Fibroblast of the aortic adventitia (primary cell): ENCODE results near the gene ATP9B. TPM values are rescaled to one million over a fixed set of nuclear protein-coding genes. Genes with fewer than 3 reads are reported as not detected.

Experiments used
- DNase-seq: peaks from one replicate; pipeline ENCODE4 v3.0.0-alpha.2; 2010; ENCODE audit warnings: low read depth
- H3K4me3 ChIP-seq: 2 replicates; pipeline ENCODE4 v1.5.1; 2011; ENCODE audit warnings: low read depth, mild to moderate bottlenecking, control low read depth, low read length, moderate library complexity
- total RNA-seq: library from RNA; depleted of rRNA; stranded (reverse); fragments of >200 nt; gene quantifications from 2 replicates; pipeline ENCODE4 v1.2.3, GENCODE V29; 2012; ENCODE audit warnings: low replicate concordance
- TF ChIP-seq, protein P1 (sequence below): IDR thresholded peaks from 2 replicates; pipeline ENCODE4 v1.5.1; 2011; ENCODE audit warnings: mild to moderate bottlenecking, low read length, control low read depth, inconsistent platforms; ENCODE audit not compliant: insufficient read depth

The ATP9B gene
- total RNA-seq, 1 donor, result 22.0 TPM

DNA sequence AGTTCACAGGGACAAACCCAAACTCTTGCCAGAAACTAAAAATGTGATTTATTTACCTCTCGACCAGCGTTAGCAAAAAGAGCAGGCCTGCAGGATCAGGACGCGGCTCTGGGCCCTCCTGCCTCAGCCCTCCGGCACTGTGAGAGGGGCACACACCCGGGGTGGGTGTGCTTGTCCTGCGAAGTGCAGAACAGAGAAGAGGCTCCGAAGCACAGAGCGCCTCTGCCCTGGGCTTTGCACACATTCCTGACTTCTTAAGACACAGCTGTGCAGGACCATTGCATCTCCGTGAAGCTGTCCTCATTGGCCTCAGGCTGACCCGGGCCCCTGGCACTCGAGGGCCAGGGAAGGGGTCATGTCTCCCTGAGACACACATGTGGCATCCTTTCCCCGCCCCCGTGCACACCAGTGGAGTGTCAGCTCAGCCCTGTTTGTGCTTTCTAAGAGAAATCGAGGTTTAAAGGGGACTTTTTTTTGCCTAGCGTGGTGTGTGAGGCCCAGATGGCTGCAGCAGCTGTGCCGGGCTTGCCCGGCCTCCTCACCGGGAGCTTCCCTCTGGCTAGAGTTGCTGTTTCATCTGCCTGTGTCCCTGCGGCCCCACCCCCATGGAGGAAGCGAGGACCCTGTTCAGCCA lies 316.6 kb downstream of the ATP9B start:
- H3K4me3 ChIP-seq, result no peak overlapping the region

DNA sequence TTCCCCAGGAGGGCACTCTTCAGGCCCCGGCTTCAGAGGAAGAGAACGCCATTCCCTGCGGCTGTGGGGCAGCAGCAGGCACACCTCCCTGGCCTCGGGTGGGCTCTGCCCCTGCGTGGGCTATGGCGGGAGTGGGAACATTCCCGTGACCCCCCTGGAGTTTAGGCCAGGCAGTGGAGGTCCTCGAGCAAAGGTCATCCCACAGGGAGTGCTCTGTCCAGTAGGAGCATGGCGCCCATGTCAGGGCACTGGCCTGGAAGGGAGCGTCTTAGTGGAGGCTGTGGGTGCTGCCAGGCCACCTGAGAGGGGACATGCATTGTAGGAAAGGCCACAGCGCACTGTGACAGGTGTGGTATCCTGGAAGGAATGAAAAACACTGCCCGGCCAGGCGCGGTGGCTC lies 317.4 kb downstream of the ATP9B start:
- TF ChIP-seq, protein P1, sequence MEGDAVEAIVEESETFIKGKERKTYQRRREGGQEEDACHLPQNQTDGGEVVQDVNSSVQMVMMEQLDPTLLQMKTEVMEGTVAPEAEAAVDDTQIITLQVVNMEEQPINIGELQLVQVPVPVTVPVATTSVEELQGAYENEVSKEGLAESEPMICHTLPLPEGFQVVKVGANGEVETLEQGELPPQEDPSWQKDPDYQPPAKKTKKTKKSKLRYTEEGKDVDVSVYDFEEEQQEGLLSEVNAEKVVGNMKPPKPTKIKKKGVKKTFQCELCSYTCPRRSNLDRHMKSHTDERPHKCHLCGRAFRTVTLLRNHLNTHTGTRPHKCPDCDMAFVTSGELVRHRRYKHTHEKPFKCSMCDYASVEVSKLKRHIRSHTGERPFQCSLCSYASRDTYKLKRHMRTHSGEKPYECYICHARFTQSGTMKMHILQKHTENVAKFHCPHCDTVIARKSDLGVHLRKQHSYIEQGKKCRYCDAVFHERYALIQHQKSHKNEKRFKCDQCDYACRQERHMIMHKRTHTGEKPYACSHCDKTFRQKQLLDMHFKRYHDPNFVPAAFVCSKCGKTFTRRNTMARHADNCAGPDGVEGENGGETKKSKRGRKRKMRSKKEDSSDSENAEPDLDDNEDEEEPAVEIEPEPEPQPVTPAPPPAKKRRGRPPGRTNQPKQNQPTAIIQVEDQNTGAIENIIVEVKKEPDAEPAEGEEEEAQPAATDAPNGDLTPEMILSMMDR, result no peak
- no peak overlapping the region for H3K4me3 ChIP-seq
- DNase-seq, result no peak

More for the DNA sequence above, 316.6 kb downstream of the ATP9B start:
- no peak for DNase-seq
- TF ChIP-seq, protein P1, result no peak

DNA sequence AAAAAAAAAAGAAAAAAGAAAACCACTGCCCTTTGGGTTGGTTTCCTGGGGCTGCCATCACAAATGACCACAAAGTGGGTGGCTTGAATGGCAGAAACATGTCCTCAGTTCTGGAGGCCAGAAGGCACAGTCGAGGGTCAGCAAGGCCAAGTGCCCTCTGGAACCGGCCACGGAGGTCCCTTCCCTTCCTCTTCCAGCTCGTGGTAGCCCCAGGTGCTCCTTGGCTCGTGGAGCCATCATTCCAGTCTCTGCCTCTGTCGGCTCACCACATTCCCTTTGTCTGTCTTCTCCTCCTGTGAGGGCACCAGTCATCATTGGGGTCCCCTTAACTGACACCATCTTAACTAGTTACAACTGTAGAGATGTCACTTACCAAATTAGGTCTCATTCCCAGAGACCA lies 318.0 kb downstream of the ATP9B start:
- TF ChIP-seq, protein P1, result no peak
- no peak for DNase-seq
- no peak overlapping the region for H3K4me3 ChIP-seq

DNA sequence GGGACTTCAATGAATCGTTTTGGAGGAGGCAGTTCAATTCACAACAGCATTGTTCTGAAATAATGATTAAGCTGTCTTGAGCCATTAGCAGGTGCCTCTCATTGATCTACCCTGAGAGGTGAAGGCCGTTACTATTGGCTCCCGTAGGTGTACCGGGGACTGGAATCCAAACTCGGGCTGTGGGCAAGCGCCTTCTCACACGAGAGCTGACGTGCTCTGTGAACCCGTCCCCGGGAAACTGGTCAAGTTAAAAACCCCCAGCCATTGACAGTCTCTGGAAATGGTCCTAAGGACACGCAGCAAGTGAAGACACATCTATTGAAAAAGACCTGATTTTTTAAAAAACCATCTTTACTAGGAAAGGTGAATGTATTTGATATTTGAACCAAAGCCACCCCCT lies 318.4 kb downstream of the ATP9B start:
- DNase-seq, result no peak
- no peak overlapping the region for H3K4me3 ChIP-seq
- TF ChIP-seq, protein P1, result no peak

DNA sequence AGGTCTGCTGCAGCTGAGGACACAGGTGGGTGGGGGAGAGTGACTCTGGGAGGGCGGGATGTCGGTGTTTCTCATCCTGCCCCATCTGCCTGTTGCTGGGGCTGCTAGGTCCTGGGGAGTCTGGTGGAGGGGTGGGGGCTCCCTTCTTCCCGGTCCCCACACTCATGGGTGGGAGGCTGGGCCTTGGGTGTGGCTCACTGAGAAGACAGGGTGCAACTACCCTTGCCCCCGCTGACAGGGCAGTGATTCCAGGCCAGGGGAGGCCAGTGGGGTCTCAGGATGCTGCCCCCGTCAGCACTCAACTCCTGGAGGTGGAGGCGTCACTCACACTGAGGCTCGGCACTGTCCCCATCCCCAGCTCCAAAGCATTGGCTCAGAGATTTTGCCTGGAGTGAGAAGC lies 318.8 kb downstream of the ATP9B start:
- TF ChIP-seq, protein P1, result no peak
- no peak overlapping the region for H3K4me3 ChIP-seq
- DNase-seq, result no peak

DNA sequence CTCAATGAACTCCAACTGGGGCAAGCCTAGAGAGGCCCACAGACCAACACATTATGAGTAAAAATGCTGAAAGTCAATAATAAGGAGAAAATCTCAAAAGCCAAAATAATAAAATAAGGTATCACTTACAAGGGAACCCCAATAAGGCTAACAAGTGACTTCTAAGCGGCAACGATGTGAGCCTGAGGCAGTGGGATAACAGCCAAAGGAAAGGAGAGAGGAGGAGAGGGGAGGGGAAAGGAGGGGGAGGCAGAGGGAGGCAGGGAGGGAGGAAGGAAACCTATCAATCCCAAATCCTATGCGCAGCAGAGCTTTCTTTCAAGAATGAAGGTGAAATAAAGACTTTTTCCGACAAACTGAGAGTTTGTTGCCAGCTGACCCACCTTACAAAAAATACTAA lies 320.5 kb downstream of the ATP9B start:
- TF ChIP-seq, protein P1, result no peak
- H3K4me3 ChIP-seq, result no peak overlapping the region
- DNase-seq, result no peak

DNA sequence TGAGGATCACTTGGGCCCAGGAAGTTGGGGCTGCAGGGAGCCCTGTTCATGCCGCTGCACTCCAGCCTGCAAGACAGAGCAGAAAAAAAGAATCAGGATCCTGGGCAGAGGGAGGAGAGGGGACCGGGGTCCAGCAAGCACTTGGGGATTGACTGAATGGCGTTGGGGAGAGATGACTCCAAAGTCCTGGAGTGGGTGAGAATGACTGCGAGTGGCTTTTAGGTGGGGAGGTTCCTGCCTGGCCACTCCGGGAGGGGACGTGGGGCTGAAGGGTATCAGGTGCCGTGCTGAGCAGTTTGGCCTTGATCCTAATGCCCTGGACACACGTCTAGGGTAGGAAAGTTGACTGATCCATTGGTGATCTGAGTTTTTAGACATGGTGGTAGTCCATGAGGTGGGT lies 323.0 kb downstream of the ATP9B start:
- TF ChIP-seq, protein P1, result no peak

More for the DNA sequence above, 323.0 kb downstream of the ATP9B start:
- no peak for DNase-seq
- H3K4me3 ChIP-seq, result no peak overlapping the region
